ENCODE results near the gene TMEM131. TPM values are rescaled to one million over a fixed set of nuclear protein-coding genes. Genes with fewer than 3 reads are reported as not detected.

The TMEM131 gene
- total RNA-seq, 1 experiment from 2014 or later = 21.9 TPM

DNA sequence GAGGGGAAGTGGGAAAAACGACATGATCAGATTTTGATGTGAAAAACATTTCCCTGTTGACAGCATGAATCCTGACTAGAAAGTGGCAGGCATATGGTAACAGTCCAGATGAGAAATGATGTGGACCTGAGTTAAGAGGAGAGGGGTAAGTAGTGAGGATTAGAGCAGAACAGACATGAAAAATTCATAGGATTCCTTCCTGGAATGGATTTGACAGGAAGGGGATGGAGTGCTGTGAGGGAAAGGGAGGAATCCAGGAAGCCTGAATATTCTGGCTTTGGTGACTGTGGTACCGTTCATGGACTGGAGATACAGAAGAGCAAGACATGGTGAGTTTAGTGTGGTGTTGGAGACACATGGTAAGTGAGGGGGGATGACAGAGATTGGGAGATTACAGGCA lies 115.4 kb downstream of the TMEM131 start:
- ATAC-seq = no peak
- ChIA-PET CTCF (no interaction called here), POLR2A (no interaction called here)
- H3K4me3 Mint-ChIP-seq = no peak overlapping the region
- DNase-seq (ENCODE audit: low spot score) = no peak
- 0 out of 2 replicates have a peak overlapping the region, but pooled peaks have one; percentile 2 for H3K27ac Mint-ChIP-seq
- no peaks in the 10 kb centered on the region for H3K27me3 Mint-ChIP-seq (ENCODE audit: low read depth)
- H3K4me1 Mint-ChIP-seq = peaks cover 8% of the 10 kb centered on the region
- peaks cover 10% of the 10 kb centered on the region for H3K36me3 Mint-ChIP-seq
- H3K9me3 Mint-ChIP-seq = peaks cover 20% of the 10 kb centered on the region
- TF ChIP-seq, protein P1, sequence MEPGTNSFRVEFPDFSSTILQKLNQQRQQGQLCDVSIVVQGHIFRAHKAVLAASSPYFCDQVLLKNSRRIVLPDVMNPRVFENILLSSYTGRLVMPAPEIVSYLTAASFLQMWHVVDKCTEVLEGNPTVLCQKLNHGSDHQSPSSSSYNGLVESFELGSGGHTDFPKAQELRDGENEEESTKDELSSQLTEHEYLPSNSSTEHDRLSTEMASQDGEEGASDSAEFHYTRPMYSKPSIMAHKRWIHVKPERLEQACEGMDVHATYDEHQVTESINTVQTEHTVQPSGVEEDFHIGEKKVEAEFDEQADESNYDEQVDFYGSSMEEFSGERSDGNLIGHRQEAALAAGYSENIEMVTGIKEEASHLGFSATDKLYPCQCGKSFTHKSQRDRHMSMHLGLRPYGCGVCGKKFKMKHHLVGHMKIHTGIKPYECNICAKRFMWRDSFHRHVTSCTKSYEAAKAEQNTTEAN (CRISPR knock-in tag; IDR thresholded peaks at IDR 0.05) = no peak
- TF ChIP-seq ZNF263 (CRISPR knock-in tag; IDR thresholded peaks at IDR 0.05; ENCODE audit: low read depth) (no peak), TP53 (CRISPR knock-in tag; IDR thresholded peaks at IDR 0.05) (no peak), ZBTB21 (CRISPR knock-in tag; IDR thresholded peaks at IDR 0.05; ENCODE audit: borderline replicate concordance) (no peak)
- TF ChIP-seq, protein P2, sequence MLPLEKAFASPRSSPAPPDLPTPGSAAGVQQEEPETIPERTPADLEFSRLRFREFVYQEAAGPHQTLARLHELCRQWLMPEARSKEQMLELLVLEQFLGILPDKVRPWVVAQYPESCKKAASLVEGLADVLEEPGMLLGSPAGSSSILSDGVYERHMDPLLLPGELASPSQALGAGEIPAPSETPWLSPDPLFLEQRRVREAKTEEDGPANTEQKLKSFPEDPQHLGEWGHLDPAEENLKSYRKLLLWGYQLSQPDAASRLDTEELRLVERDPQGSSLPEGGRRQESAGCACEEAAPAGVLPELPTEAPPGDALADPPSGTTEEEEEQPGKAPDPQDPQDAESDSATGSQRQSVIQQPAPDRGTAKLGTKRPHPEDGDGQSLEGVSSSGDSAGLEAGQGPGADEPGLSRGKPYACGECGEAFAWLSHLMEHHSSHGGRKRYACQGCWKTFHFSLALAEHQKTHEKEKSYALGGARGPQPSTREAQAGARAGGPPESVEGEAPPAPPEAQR (CRISPR knock-in tag; IDR thresholded peaks at IDR 0.05) = no peak
- TF ChIP-seq, protein P3, sequence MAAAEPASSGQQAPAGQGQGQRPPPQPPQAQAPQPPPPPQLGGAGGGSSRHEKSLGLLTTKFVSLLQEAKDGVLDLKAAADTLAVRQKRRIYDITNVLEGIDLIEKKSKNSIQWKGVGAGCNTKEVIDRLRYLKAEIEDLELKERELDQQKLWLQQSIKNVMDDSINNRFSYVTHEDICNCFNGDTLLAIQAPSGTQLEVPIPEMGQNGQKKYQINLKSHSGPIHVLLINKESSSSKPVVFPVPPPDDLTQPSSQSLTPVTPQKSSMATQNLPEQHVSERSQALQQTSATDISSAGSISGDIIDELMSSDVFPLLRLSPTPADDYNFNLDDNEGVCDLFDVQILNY (CRISPR knock-in tag; IDR thresholded peaks at IDR 0.05) = no peak
- TF ChIP-seq, protein P4, sequence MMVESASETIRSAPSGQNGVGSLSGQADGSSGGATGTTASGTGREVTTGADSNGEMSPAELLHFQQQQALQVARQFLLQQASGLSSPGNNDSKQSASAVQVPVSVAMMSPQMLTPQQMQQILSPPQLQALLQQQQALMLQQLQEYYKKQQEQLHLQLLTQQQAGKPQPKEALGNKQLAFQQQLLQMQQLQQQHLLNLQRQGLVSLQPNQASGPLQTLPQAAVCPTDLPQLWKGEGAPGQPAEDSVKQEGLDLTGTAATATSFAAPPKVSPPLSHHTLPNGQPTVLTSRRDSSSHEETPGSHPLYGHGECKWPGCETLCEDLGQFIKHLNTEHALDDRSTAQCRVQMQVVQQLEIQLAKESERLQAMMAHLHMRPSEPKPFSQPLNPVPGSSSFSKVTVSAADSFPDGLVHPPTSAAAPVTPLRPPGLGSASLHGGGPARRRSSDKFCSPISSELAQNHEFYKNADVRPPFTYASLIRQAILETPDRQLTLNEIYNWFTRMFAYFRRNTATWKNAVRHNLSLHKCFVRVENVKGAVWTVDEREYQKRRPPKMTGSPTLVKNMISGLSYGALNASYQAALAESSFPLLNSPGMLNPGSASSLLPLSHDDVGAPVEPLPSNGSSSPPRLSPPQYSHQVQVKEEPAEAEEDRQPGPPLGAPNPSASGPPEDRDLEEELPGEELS (CRISPR knock-in tag; IDR thresholded peaks at IDR 0.05) = no peak

DNA sequence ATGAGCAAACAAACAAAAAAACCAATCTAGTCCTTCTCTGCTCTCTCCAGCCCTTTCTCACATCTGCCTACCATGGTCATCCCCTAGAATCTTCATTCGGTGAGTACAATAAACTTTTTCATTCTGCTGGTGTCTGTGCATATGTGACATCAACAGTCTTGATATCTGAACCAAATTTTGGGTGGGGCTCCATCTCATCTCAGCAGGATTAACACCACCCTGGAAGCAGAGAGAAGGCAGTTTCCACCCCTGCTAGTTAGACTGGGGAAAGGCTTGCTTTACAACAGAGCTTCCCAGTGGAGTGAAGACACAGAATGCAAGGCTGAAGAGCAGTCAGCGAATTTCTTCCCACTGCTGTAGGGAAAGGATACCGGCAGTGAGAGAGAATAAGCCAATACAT lies 116.9 kb downstream of the TMEM131 start:
- H3K36me3 Mint-ChIP-seq = peaks cover 8% of the 10 kb centered on the region
- no peak for ATAC-seq
- peaks cover 8% of the 10 kb centered on the region for H3K4me1 Mint-ChIP-seq
- CTCF ChIA-PET = no interaction called here
- POLR2A ChIA-PET = no interaction called here
- DNase-seq (ENCODE audit: low spot score) = no peak
- peaks cover 24% of the 10 kb centered on the region for H3K9me3 Mint-ChIP-seq
- no peak overlapping the region for H3K27ac Mint-ChIP-seq
- H3K27me3 Mint-ChIP-seq (ENCODE audit: low read depth) = no peaks in the 10 kb centered on the region
- no peak overlapping the region for H3K4me3 Mint-ChIP-seq
- TF ChIP-seq MYBL2 (CRISPR knock-in tag; IDR thresholded peaks at IDR 0.05) (no peak), NFE2L1 (CRISPR knock-in tag; IDR thresholded peaks at IDR 0.05) (no peak), ZNF263 (CRISPR knock-in tag; IDR thresholded peaks at IDR 0.05; ENCODE audit: low read depth) (no peak), ZNF138 (CRISPR knock-in tag; conservative IDR thresholded peaks at IDR 0.05) (no peak), ZNF416 (CRISPR knock-in tag; IDR thresholded peaks at IDR 0.05) (no peak), JAZF1 (CRISPR knock-in tag; IDR thresholded peaks at IDR 0.05) (no peak), KAT7 (CRISPR knock-in tag; IDR thresholded peaks at IDR 0.05; ENCODE audit: borderline replicate concordance) (no peak), OVOL2 (CRISPR knock-in tag; IDR thresholded peaks at IDR 0.05; ENCODE audit: borderline replicate concordance) (no peak), CREB1 (CRISPR knock-in tag; IDR thresholded peaks at IDR 0.05) (no peak), ZNF121 (CRISPR knock-in tag; IDR thresholded peaks at IDR 0.05) (no peak)
- TF ChIP-seq, protein P5, sequence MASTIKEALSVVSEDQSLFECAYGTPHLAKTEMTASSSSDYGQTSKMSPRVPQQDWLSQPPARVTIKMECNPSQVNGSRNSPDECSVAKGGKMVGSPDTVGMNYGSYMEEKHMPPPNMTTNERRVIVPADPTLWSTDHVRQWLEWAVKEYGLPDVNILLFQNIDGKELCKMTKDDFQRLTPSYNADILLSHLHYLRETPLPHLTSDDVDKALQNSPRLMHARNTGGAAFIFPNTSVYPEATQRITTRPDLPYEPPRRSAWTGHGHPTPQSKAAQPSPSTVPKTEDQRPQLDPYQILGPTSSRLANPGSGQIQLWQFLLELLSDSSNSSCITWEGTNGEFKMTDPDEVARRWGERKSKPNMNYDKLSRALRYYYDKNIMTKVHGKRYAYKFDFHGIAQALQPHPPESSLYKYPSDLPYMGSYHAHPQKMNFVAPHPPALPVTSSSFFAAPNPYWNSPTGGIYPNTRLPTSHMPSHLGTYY (CRISPR knock-in tag; IDR thresholded peaks at IDR 0.05) = no peak
- TF ChIP-seq, protein P2 (CRISPR knock-in tag; IDR thresholded peaks at IDR 0.05) = no peak
- TF ChIP-seq, protein P6, sequence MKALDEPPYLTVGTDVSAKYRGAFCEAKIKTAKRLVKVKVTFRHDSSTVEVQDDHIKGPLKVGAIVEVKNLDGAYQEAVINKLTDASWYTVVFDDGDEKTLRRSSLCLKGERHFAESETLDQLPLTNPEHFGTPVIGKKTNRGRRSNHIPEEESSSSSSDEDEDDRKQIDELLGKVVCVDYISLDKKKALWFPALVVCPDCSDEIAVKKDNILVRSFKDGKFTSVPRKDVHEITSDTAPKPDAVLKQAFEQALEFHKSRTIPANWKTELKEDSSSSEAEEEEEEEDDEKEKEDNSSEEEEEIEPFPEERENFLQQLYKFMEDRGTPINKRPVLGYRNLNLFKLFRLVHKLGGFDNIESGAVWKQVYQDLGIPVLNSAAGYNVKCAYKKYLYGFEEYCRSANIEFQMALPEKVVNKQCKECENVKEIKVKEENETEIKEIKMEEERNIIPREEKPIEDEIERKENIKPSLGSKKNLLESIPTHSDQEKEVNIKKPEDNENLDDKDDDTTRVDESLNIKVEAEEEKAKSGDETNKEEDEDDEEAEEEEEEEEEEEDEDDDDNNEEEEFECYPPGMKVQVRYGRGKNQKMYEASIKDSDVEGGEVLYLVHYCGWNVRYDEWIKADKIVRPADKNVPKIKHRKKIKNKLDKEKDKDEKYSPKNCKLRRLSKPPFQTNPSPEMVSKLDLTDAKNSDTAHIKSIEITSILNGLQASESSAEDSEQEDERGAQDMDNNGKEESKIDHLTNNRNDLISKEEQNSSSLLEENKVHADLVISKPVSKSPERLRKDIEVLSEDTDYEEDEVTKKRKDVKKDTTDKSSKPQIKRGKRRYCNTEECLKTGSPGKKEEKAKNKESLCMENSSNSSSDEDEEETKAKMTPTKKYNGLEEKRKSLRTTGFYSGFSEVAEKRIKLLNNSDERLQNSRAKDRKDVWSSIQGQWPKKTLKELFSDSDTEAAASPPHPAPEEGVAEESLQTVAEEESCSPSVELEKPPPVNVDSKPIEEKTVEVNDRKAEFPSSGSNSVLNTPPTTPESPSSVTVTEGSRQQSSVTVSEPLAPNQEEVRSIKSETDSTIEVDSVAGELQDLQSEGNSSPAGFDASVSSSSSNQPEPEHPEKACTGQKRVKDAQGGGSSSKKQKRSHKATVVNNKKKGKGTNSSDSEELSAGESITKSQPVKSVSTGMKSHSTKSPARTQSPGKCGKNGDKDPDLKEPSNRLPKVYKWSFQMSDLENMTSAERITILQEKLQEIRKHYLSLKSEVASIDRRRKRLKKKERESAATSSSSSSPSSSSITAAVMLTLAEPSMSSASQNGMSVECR (CRISPR knock-in tag; IDR thresholded peaks at IDR 0.05; ENCODE audit: borderline replicate concordance) = no peak
- TF ChIP-seq, protein P7, sequence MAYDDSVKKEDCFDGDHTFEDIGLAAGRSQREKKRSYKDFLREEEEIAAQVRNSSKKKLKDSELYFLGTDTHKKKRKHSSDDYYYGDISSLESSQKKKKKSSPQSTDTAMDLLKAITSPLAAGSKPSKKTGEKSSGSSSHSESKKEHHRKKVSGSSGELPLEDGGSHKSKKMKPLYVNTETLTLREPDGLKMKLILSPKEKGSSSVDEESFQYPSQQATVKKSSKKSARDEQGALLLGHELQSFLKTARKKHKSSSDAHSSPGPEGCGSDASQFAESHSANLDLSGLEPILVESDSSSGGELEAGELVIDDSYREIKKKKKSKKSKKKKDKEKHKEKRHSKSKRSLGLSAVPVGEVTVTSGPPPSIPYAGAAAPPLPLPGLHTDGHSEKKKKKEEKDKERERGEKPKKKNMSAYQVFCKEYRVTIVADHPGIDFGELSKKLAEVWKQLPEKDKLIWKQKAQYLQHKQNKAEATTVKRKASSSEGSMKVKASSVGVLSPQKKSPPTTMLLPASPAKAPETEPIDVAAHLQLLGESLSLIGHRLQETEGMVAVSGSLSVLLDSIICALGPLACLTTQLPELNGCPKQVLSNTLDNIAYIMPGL (CRISPR knock-in tag; IDR thresholded peaks at IDR 0.05) = no peak
- TF ChIP-seq, protein P1 (CRISPR knock-in tag; IDR thresholded peaks at IDR 0.05) = no peak

Measured in WTC11 (cell line).